Activated T-cell treated with anti-CD3 and anti-CD28 coated beads for 48 hours (primary cell): ENCODE measurements around the gene ANKRD33B.
A peak's percentile ranks its signal among the peaks of the same experiment; 100 is the strongest.
"Not testable (repeated sequence)": the region's sequence is repeated elsewhere in the genome, so short reads cannot be mapped to it uniquely, and the experiment has no call there.

ENCODE experiments used
- DNase-seq: peaks from one replicate; pipeline ENCODE4 v3.0.0-alpha.2; 2020; ENCODE audit warnings: low read depth

ANKRD33B gene

GRCh38 chr5:10559151-10559550 lies 4.7 kb upstream of the ANKRD33B start:
- no peak for DNase-seq

- DNase-seq = no peak
These were observed 4.0 kb upstream of the ANKRD33B start for GRCh38 chr5:10559871-10560270.

GRCh38 chr5:10562201-10563109 lies 1.4 kb upstream of the ANKRD33B start:
- no peak for DNase-seq

GRCh38 chr5:10563110-10563944 lies 543 bp upstream of the ANKRD33B start:
- peak; percentile 52 for DNase-seq

- DNase-seq = no peak
These were observed 1.2 kb downstream of the ANKRD33B start for GRCh38 chr5:10564838-10565784.

- no peak for DNase-seq
These were observed 2.1 kb downstream of the ANKRD33B start for GRCh38 chr5:10565785-10566542.

- no peak for DNase-seq
These were observed 2.7 kb downstream of the ANKRD33B start for GRCh38 chr5:10566543-10567068.

GRCh38 chr5:10567121-10567591 lies 3.3 kb downstream of the ANKRD33B start:
- DNase-seq = no peak

- no peak for DNase-seq
These were observed 4.0 kb downstream of the ANKRD33B start for GRCh38 chr5:10567781-10568321.

GRCh38 chr5:10570540-10570939 lies 6.7 kb downstream of the ANKRD33B start:
- not testable (repeated sequence) for DNase-seq

GRCh38 chr5:10572451-10572850 lies 8.6 kb downstream of the ANKRD33B start:
- DNase-seq = no peak

- DNase-seq = no peak
These were observed 9.7 kb downstream of the ANKRD33B start for GRCh38 chr5:10573487-10574145.

- not testable (repeated sequence) for DNase-seq
These were observed 11.0 kb downstream of the ANKRD33B start for GRCh38 chr5:10574879-10575278.

GRCh38 chr5:10576121-10576789 lies 12.4 kb downstream of the ANKRD33B start:
- DNase-seq = no peak

- DNase-seq = no peak
These were observed 12.9 kb downstream of the ANKRD33B start for GRCh38 chr5:10576790-10577189.

GRCh38 chr5:10577371-10578292 lies 13.8 kb downstream of the ANKRD33B start:
- DNase-seq = no peak

- no peak for DNase-seq
These were observed 14.4 kb downstream of the ANKRD33B start for GRCh38 chr5:10578293-10578665.

- no peak for DNase-seq
These were observed 15.0 kb downstream of the ANKRD33B start for GRCh38 chr5:10578869-10579268.
